G401.6 (cell line): Measurements from ENCODE around the gene LGALS9C.
"Not testable (repeated sequence)": the region's sequence is repeated elsewhere in the genome, so short reads cannot be mapped to it uniquely, and the experiment has no call there.

Experiments used
- FAIRE-seq: peaks from 2 replicates; lab custom pipeline; 2012; peaks lifted over from hg19 to GRCh38; lab: Jason Lieb, UNC

LGALS9C gene

GRCh38 chr17:18478977-18479595 is 2.5 kb downstream of the LGALS9C start:
- FAIRE-seq: not testable (repeated sequence)

GRCh38 chr17:18481775-18482174 is 5.2 kb downstream of the LGALS9C start:
- FAIRE-seq: not testable (repeated sequence)

GRCh38 chr17:18485936-18486464 is 9.4 kb downstream of the LGALS9C start:
- FAIRE-seq: not testable (repeated sequence)

- not testable (repeated sequence) for FAIRE-seq
Measured at GRCh38 chr17:18487633-18488032, 11.0 kb downstream of the LGALS9C start.

GRCh38 chr17:18488622-18489021 is 12.0 kb downstream of the LGALS9C start:
- FAIRE-seq: not testable (repeated sequence)

- FAIRE-seq: not testable (repeated sequence)
Measured at GRCh38 chr17:18490016-18490415, 13.4 kb downstream of the LGALS9C start.

GRCh38 chr17:18492712-18493480 is 16.3 kb downstream of the LGALS9C start:
- FAIRE-seq: not testable (repeated sequence)

- not testable (repeated sequence) for FAIRE-seq
Measured at GRCh38 chr17:18494250-18494768, 17.7 kb downstream of the LGALS9C start.

- not testable (repeated sequence) for FAIRE-seq
Measured at GRCh38 chr17:18497044-18497443, 20.5 kb downstream of the LGALS9C start.

GRCh38 chr17:18499100-18499499 is 22.5 kb downstream of the LGALS9C start:
- not testable (repeated sequence) for FAIRE-seq

- not testable (repeated sequence) for FAIRE-seq
Measured at GRCh38 chr17:18499756-18500155, 23.2 kb downstream of the LGALS9C start.

- FAIRE-seq: not testable (repeated sequence)
Measured at GRCh38 chr17:18500281-18500680, 23.7 kb downstream of the LGALS9C start.

- not testable (repeated sequence) for FAIRE-seq
Measured at GRCh38 chr17:18500816-18501215, 24.2 kb downstream of the LGALS9C start.

- not testable (repeated sequence) for FAIRE-seq
Measured at GRCh38 chr17:18503221-18503620, 26.6 kb downstream of the LGALS9C start.

- FAIRE-seq: not testable (repeated sequence)
Measured at GRCh38 chr17:18507729-18508128, 31.1 kb downstream of the LGALS9C start.

- FAIRE-seq: not testable (repeated sequence)
Measured at GRCh38 chr17:18508667-18509066, 32.1 kb downstream of the LGALS9C start.

GRCh38 chr17:18521100-18521499 is 44.5 kb downstream of the LGALS9C start:
- not testable (repeated sequence) for FAIRE-seq

- FAIRE-seq: not testable (repeated sequence)
Measured at GRCh38 chr17:18525015-18525414, 48.4 kb downstream of the LGALS9C start.

GRCh38 chr17:18526168-18526800 is 49.7 kb downstream of the LGALS9C start:
- not testable (repeated sequence) for FAIRE-seq

GRCh38 chr17:18527354-18527753 is 50.8 kb downstream of the LGALS9C start:
- FAIRE-seq: not testable (repeated sequence)

- FAIRE-seq: not testable (repeated sequence)
Measured at GRCh38 chr17:18528435-18528834, 51.8 kb downstream of the LGALS9C start.

- not testable (repeated sequence) for FAIRE-seq
Measured at GRCh38 chr17:18528899-18529500, 52.4 kb downstream of the LGALS9C start.
